NCI-H2171 treated with DMSO at 0.1 percent for 48 hours (cell line): ENCODE data around the gene MRPL54.
"Not testable (repeated sequence)": the region's sequence is repeated elsewhere in the genome, so short reads cannot be mapped to it uniquely, and the experiment has no call there.

Experiments used
- DNase-seq: peaks from one replicate; lab custom pipeline; 2025; lab: John Stamatoyannopoulos, UW

MRPL54 gene

GRCh38 chr19:3740431-3740830 lies 22.1 kb upstream of the MRPL54 start:
- no peak for DNase-seq

- DNase-seq, result no peak
These were observed 19.0 kb upstream of the MRPL54 start for GRCh38 chr19:3743486-3743885.

GRCh38 chr19:3745363-3746045 lies 17.0 kb upstream of the MRPL54 start:
- DNase-seq, result no peak

- DNase-seq, result no peak
These were observed 16.0 kb upstream of the MRPL54 start for GRCh38 chr19:3746371-3747056.

- no peak for DNase-seq
These were observed 13.5 kb upstream of the MRPL54 start for GRCh38 chr19:3748965-3749364.

GRCh38 chr19:3750211-3750610 lies 12.3 kb upstream of the MRPL54 start:
- DNase-seq, result no peak

- DNase-seq, result no peak
These were observed 11.2 kb upstream of the MRPL54 start for GRCh38 chr19:3751236-3751635.

GRCh38 chr19:3752492-3752891 lies 10.0 kb upstream of the MRPL54 start:
- DNase-seq, result no peak

- DNase-seq, result no peak
These were observed 8.7 kb upstream of the MRPL54 start for GRCh38 chr19:3753631-3754410.

GRCh38 chr19:3757705-3758104 lies 4.8 kb upstream of the MRPL54 start:
- not testable (repeated sequence) for DNase-seq

GRCh38 chr19:3758297-3758696 lies 4.2 kb upstream of the MRPL54 start:
- not testable (repeated sequence) for DNase-seq

- DNase-seq, result no peak
These were observed 2.8 kb upstream of the MRPL54 start for GRCh38 chr19:3759482-3760254.

- DNase-seq, result no peak
These were observed 1.6 kb upstream of the MRPL54 start for GRCh38 chr19:3760871-3761361.

GRCh38 chr19:3761382-3762129 lies 926 bp upstream of the MRPL54 start, which contains the start of gene APBA3:
TSS of gene APBA3 (minus strand) at chr19:3761692. CDS start at chr19:3760264, 1,428 bp downstream.
- peak; percentile 79 for DNase-seq

GRCh38 chr19:3762130-3762473 lies 380 bp upstream of the MRPL54 start:
- DNase-seq, result no peak

- no peak for DNase-seq
These were observed 2.6 kb downstream of the MRPL54 start for GRCh38 chr19:3765121-3765520.

GRCh38 chr19:3765757-3766156 lies 3.3 kb downstream of the MRPL54 start:
- not testable (repeated sequence) for DNase-seq

GRCh38 chr19:3766520-3766919 lies 4.0 kb downstream of the MRPL54 start:
- no peak for DNase-seq

GRCh38 chr19:3767050-3767449 lies 4.6 kb downstream of the MRPL54 start:
- DNase-seq, result no peak

- no peak for DNase-seq
These were observed 5.7 kb downstream of the MRPL54 start for GRCh38 chr19:3768015-3768747.

GRCh38 chr19:3768748-3769099 lies 6.2 kb downstream of the MRPL54 start:
- no peak for DNase-seq
